ENCODE results near the gene GNG7.
A peak's percentile ranks its signal among the peaks of the same experiment; 100 is the strongest.
"Not testable (repeated sequence)": the region's sequence is repeated elsewhere in the genome, so short reads cannot be mapped to it uniquely, and the experiment has no call there.

The GNG7 gene

GRCh38 chr19:2591537-2592291 is 110.8 kb downstream of the GNG7 start:
- DNase-seq = no peak

DNA sequence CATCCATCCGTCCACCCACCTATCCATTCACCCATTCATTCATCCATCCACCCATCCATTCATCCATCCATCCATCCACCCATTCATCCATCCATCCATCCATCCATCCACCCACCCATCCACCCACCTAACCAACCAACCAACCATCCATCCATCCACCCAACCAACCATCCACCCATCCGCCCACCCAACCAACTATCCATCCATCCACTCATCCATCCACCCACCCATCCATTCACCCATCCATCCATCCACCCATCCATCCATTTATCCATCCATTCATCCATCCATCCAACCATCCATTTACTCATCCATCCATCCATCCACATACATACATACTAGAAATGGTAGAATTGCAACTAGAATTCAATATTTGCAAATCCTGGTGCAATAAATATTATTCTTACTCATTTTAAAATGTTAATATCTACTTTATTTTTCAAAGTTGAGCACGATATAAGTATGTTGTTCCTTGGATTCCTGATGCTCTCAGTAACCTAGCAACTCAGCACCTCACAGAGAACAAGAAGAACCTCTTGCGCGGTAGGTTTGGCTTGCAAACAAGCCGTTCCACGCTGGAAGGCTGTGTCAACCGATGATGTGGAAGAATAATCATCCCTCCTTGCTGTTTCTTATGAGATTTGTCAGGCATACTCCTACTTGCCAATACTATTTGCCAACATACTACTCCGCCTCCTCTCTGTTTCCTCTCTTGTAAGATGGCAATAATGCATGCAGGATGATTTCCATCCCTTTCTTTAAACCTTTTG is 111.7 kb downstream of the GNG7 start:
- DNase-seq = no peak

DNA sequence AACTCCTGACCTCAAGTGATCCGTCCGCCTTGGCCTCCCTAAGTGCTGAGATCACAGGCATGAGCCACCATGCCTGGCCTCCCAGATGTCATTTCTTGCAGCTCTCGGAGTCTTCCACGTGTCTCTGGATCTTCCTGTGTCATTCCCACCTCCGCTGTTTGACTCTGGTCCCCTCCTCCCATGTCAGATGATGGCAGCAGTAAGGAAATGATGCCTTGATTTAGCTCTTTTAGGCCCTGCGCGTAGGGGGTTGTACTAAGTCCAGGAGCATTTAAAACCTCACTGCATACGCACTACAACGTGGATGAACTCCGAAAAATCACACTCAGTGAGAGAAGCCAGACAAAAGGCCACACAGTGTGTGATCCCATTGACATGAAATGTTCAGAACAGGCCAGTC is 113.1 kb downstream of the GNG7 start:
- no peak for DNase-seq

DNA sequence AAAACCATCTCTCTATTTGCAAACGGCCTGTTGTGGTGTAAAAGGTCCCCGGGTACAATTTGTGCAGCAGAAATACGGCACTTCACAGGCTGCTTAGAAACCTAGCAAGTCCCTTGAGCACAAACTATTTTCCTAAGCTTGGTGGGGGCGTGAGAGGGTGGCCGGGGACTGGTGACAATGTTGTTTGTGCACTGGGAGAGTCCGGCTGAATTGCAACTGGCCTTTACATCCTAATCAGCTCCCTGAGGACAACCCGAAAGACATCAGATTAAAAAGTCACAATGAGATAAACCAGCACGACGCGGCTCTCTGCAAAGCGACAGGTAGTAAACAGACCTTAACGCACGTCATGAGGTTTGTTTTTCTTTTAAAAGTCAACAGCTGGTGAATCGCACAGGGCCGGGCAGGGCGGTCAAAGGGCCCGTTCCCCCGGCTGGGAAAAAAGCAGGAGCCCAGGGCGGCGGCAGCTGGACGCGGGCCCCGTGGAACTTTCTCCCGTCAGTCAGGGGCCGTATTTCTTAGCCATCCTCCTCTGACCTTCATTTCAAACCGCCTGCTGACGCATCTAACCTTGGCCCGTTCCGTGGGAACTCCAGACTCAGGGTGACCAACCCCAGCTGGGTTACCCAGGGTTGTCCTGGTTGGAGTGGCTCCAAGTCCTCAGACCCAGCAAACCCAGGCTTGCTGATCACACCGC is 114.3 kb downstream of the GNG7 start:
- no peak for DNase-seq

DNA sequence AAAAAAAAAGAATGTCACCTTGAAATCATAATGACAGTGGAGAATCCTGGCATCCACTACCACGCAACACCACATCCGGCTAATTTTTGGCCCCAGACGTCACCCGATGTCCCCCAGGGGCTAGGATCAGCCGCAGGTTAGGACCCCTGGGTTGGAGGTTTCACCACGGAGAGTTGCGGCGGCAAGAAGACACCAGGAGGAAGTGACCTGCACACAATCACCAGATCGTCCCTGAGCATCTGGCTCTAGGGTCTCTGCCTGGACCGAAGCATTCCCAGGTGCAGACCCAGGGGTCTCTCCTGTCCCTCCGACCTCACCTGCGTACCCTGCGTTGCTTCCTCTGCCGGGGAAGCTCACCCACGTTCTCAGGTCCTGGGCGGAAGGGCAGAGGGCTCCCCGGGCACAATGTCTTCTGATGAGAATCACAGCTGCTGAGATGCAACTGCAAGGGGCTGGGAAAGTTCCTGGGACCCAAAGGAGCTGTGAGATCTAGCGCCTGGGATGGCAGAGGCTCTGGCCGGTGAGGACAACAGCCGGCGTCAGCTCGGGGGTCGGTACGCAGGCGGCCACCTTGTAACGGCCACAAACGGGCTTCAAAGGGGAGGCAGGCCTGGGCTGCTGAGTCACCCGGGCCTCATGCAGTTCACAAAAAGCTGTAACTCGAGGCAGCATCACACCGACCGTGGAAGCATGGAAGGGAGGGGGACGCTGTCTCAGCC is 115.3 kb downstream of the GNG7 start:
- DNase-seq = no peak

- no peak for DNase-seq
Observed at GRCh38 chr19:2586196-2586595, 116.3 kb downstream of the GNG7 start.

- DNase-seq = no peak
Observed at GRCh38 chr19:2584002-2584401, 118.5 kb downstream of the GNG7 start.

- DNase-seq = no peak
Observed at GRCh38 chr19:2582984-2583956, 119.2 kb downstream of the GNG7 start.

DNA sequence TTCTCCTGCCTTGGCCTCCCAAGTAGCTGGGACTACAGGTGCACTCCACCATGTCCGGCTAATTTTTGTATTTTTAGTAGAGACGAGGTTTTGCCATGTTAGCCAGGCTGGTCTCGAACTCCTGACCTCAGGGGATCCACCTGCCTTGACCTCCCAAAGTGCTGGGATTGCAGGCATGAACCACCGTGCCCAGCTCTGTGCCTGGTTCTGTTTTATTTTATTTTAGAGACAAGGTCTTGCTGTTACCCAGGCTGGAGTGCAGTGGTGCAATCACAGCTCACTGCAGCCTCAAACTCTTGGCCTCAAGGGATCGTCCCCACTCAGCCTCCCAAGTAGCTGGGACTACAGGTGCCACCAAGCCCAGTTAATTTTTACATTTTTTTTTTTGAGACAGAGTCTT is 122.1 kb downstream of the GNG7 start:
- not testable (repeated sequence) for DNase-seq

- DNase-seq = no peak
Observed at GRCh38 chr19:2579678-2580280, 122.7 kb downstream of the GNG7 start.

- DNase-seq = peak; percentile 91
Observed at GRCh38 chr19:2578901-2579677, 123.4 kb downstream of the GNG7 start.

DNA sequence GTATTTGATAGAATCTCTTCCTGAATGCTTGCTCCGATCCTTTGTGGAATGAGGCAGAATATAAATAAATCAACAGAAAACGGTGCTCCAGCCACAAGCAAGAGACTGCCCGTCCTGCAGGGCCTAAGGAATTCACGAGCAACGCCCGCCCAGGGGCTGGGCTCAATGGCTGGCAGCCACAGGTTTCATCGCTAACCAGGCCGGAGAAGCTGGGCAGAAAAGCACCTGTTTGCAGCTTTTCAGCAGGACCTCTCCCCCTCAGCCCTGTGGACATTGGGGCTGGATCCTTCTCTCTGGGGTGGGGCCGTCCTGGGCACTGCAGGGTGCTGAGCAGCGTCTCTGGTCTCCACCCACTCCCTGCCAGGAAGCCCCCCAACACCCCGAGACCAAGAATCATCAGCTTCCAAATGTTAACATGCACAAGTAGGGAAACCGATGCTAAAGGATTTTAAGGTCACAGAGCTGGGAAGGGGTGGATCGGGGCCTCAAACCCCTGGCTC is 124.1 kb downstream of the GNG7 start:
- DNase-seq = peak; percentile 57

DNA sequence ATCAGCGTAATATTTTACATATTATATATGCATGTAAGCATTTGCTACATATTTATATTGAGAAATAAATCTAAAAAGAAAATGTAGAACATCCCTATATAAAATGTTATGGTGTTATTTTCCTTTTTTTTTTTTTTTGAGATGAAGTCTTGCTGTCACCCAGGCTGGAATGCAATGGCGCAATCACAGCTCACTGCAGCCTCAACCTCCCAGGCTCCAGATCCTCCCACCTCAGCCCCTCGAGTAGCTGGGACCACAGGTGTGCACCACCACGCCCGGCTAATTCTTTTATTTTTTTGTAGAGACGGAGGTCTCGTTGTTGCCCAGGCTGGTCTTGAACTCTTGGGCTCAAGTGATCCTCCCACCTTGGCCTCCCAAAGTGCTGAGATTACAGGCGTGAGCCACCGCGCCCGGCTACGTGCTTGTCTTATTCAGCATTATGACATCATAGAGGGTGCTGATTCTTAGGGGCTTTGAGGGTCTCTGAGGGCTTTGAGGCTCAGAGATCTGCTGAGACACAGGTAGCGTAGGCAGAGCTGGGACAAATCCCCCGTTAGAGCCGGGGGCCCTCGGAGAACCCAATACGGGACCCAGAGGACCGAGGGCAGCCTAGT is 124.7 kb downstream of the GNG7 start:
- DNase-seq = no peak

GRCh38 chr19:2575734-2576481 is 126.6 kb downstream of the GNG7 start:
- no peak for DNase-seq

DNA sequence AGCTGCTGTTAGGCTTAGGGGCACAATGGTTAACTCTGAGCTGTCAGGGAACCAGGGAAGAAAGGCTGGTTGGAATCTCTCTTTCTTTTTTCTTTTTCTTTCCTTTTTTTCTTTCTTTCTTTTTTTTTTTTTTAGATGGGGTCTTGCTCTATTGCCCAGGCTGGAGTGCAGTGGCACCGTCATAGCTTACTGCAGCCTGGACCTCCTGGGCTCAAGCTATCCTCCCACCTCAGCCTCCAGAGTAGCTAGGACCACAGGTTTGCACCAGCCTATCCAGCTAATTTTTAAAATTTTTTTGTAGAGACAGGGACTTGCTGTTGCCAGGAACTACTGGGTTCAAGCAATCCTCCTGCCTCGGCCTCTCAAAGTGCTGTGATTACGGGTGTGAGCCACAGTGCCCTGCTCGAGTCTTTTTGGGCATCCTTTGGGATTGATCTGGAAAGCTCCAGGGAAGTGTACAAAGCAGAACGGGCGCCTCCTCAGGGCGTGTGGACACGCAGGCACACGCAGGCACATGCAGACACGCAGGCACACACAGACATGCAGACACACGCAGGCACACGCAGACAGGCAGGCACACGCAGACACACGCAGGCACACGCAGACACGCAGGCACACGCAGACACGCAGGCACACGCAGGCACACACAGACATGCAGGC is 127.4 kb downstream of the GNG7 start:
- no peak for DNase-seq

GRCh38 chr19:2574478-2574931 is 128.0 kb downstream of the GNG7 start:
- DNase-seq = no peak

DNA sequence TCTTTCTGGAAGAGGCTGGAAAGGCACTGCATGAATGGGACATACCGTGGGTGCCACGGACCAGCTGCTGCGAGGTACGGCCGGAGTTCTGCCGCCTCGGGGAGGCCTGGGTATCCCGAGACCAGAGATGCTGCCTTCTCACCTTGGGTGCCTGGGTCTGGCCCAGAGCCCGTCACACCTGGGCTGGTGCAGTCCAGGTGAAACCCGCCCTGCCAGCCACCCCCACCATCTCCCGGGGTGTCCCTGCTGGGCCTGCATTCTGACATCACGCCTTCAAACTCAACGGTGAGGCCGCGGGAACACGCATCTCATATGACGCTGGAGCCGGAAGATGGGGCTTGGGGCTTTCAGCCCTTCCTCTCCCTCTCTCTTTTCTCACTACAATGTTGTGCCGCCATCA is 128.6 kb downstream of the GNG7 start:
- no peak for DNase-seq

- DNase-seq = not testable (repeated sequence)
Observed at GRCh38 chr19:2572152-2572551, 130.3 kb downstream of the GNG7 start.

Data from right hindlimb (tissue), 1 donor.